Progenitor cell of endocrine pancreas (in vitro differentiated cells): ENCODE data around the gene FAM98A. TPM values are rescaled to one million over a fixed set of nuclear protein-coding genes. Genes with fewer than 3 reads are reported as not detected.
A peak's percentile ranks its signal among the peaks of the same experiment; 100 is the strongest.

Experiments used
- DNase-seq: peaks from one replicate; pipeline ENCODE4 v3.0.0; 2021; ENCODE audit warnings: low spot score; ENCODE audit not compliant: unreplicated experiment
- H3K27ac Mint-ChIP-seq: 2 replicates; pipeline ENCODE4 v1.8.0; 2021; ENCODE audit warnings: mild to moderate bottlenecking, moderate library complexity, mixed read lengths
- H3K27me3 Mint-ChIP-seq: 2 replicates; pipeline ENCODE4 v1.8.0; 2021; ENCODE audit warnings: mixed read lengths
- H3K36me3 Mint-ChIP-seq: 2 replicates; pipeline ENCODE4 v1.8.0; 2022; ENCODE audit warnings: mixed read lengths; ENCODE audit not compliant: insufficient read depth
- H3K4me1 Mint-ChIP-seq: 2 replicates; pipeline ENCODE4 v1.8.0; 2021; ENCODE audit warnings: low read depth, mixed read lengths
- H3K4me3 Mint-ChIP-seq: 2 replicates; pipeline ENCODE4 v1.8.0; 2021; ENCODE audit warnings: low read depth, mild to moderate bottlenecking, moderate library complexity, mixed read lengths
- H3K9me3 Mint-ChIP-seq: 2 replicates; pipeline ENCODE4 v1.8.0; 2021; ENCODE audit warnings: low read depth, mixed read lengths
- long read RNA-seq: library from polyadenylated mRNA; unstranded; transcript quantifications from one replicate; pipeline ENCODE4 v2.0.0, GENCODE V29; 2020
- total RNA-seq: library from RNA; stranded (reverse); gene quantifications from 2 replicates; pipeline ENCODE4 v1.2.1, GENCODE V29; 2021
- TF ChIP-seq, protein P1 (sequence below): fragments of 200-600 bp; sonication (generic); IDR thresholded peaks from one replicate; pipeline ENCODE4 v1.5.0; 2021; ENCODE audit warnings: antibody characterized with exemption, mild to moderate bottlenecking; ENCODE audit not compliant: unreplicated experiment

The FAM98A gene
- 30.6 and 32.8 TPM in 2 replicates for total RNA-seq
- long read RNA-seq, transcript FAM98A-201 (8 exons, 2,816 nt) = major isoform, 42 of 53 reads
- long read RNA-seq, partial matches to known transcripts = 2 of 53 reads
- long read RNA-seq, other reads (novel, unspliced or antisense) = 9 of 53 reads

DNA sequence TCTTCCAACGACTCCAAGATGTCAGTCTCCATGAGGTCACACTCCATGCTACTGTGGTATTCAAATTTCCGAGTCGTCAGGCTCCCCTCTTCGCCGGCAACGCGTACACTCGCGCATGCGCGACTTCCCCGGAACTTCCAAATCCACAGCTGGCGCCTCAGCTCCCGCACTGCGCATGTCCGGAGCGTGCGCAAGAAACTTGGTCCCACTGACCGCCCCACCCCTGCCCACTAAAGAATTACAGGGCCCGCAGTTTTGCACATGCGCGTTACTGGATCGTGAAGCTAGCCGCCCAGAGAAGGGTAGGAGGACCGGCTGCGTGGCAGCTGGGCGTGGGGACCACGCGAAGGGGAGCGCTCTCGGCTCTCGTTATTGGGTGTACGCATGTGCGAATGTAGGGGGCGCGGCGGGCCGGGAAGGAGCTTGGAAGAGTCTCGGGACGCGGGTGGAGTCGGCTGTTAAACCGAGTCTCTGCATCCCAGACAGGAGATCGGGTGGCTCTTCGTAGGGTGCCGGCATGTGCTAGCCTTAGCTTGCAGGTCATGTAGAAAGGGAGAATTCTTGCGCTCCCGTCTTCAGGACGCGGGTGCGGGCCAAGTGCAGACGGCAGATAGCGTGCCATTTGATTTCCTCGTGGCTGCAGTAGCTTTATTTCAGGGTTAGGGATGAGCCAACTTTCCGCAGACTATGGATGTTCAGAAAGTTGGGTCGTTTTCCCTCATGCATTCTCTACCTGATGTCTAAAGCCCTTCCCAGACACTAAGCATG is at the start of gene FAM98A:
TSS of gene FAM98A (minus strand) at position 125 of the 768 bp plus-strand sequence. CDS start at position 47, 78 bp downstream.
- peak within 1 kb of the TSS; percentile 91 for H3K4me3 Mint-ChIP-seq
- H3K9me3 Mint-ChIP-seq = no peaks in the 10 kb centered on the region
- H3K27me3 Mint-ChIP-seq = no peaks in the 10 kb centered on the region
- DNase-seq = peak; percentile 97
- H3K27ac Mint-ChIP-seq = peak within 1 kb of the TSS; percentile 95
- peaks cover 10% of the 10 kb centered on the region for H3K4me1 Mint-ChIP-seq
- H3K36me3 Mint-ChIP-seq = peaks cover 3% of the 10 kb centered on the region
- TF ChIP-seq, protein P1, sequence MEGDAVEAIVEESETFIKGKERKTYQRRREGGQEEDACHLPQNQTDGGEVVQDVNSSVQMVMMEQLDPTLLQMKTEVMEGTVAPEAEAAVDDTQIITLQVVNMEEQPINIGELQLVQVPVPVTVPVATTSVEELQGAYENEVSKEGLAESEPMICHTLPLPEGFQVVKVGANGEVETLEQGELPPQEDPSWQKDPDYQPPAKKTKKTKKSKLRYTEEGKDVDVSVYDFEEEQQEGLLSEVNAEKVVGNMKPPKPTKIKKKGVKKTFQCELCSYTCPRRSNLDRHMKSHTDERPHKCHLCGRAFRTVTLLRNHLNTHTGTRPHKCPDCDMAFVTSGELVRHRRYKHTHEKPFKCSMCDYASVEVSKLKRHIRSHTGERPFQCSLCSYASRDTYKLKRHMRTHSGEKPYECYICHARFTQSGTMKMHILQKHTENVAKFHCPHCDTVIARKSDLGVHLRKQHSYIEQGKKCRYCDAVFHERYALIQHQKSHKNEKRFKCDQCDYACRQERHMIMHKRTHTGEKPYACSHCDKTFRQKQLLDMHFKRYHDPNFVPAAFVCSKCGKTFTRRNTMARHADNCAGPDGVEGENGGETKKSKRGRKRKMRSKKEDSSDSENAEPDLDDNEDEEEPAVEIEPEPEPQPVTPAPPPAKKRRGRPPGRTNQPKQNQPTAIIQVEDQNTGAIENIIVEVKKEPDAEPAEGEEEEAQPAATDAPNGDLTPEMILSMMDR = peak; percentile 20

GRCh38 chr2:33645861-33646260 is 46.8 kb upstream of the FAM98A start:
- Mint-ChIP-seq H3K27ac (no peak overlapping the region), H3K27me3 (no peaks in the 10 kb centered on the region), H3K4me3 (no peak overlapping the region), H3K4me1 (no peaks in the 10 kb centered on the region), H3K9me3 (peaks cover 4% of the 10 kb centered on the region), H3K36me3 (no peaks in the 10 kb centered on the region)
- DNase-seq = no peak
- TF ChIP-seq, protein P1 = no peak

GRCh38 chr2:33644215-33644614 is 45.1 kb upstream of the FAM98A start:
- Mint-ChIP-seq H3K27me3 (no peaks in the 10 kb centered on the region), H3K4me1 (no peaks in the 10 kb centered on the region), H3K9me3 (peaks cover 4% of the 10 kb centered on the region), H3K27ac (no peak overlapping the region), H3K36me3 (no peaks in the 10 kb centered on the region), H3K4me3 (no peak overlapping the region)
- DNase-seq = no peak
- TF ChIP-seq, protein P1 = no peak

- DNase-seq = no peak
- Mint-ChIP-seq H3K27ac (no peak overlapping the region), H3K9me3 (no peaks in the 10 kb centered on the region), H3K36me3 (no peaks in the 10 kb centered on the region), H3K4me3 (no peak overlapping the region), H3K27me3 (no peaks in the 10 kb centered on the region), H3K4me1 (no peaks in the 10 kb centered on the region)
- TF ChIP-seq, protein P1 = no peak
These were observed 36.9 kb upstream of the FAM98A start for GRCh38 chr2:33636001-33636400.

DNA sequence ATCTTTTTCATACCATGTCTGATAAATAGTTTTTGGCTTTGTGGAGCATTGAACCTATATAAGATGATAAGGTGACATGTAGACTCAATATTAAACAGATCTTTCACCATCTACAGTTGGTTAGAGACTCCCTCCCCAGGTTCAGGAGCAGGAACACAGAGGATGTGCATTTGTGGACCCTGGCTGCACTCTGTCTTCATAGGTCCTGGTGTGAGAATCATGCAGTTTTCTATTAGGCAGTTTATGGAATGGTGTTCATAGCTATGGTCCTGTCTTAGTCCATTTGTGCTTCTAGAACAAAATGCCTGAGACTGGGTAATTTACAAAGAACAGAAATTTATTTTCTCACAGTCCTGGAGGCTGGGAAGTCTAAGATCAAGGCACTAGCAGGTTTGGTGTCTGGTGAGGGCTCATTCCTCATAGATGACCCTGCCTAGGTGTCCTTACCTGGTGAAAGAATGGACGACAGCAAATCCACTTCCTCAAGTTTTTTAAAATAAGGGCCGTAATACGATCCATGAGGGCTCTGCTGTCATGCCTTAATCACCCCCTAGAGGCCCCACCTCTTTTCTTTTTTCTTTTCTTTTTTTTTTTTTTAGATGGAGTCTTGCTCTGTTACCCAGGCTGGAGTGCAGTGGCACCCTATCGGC is 35.3 kb upstream of the FAM98A start:
- Mint-ChIP-seq H3K27me3 (no peaks in the 10 kb centered on the region), H3K9me3 (peaks cover 6% of the 10 kb centered on the region), H3K36me3 (no peaks in the 10 kb centered on the region), H3K4me3 (no peak overlapping the region), H3K27ac (no peak overlapping the region), H3K4me1 (no peaks in the 10 kb centered on the region)
- DNase-seq = no peak
- TF ChIP-seq, protein P1 = no peak
